T-helper 1 cell treated with Interleukin-12 subunit alpha and Interleukin-12 subunit beta and Interleukin-4 antibody, amounts not matched to agents 30 ng/mL and 1 ng/mL, for 36 hours (primary cell): Measurements from ENCODE around the gene LRP2BP. TPM values are rescaled to one million over a fixed set of nuclear protein-coding genes. Genes with fewer than 3 reads are reported as not detected.
"Not testable (repeated sequence)": the region's sequence is repeated elsewhere in the genome, so short reads cannot be mapped to it uniquely, and the experiment has no call there.

Experiments used
- intact Hi-C: fragments of 100-400 bp; cut with micrococcal nuclease; formaldehyde crosslinking; loops from one replicate; pipeline ENCODE4 v1.15.1; 2024
- total RNA-seq: library from RNA; stranded (reverse); gene quantifications from 2 replicates; pipeline ENCODE4 v1.2.3, GENCODE V29; 2022

The LRP2BP gene
- total RNA-seq, 1 donor from 2014 or later: 0.59 TPM

DNA sequence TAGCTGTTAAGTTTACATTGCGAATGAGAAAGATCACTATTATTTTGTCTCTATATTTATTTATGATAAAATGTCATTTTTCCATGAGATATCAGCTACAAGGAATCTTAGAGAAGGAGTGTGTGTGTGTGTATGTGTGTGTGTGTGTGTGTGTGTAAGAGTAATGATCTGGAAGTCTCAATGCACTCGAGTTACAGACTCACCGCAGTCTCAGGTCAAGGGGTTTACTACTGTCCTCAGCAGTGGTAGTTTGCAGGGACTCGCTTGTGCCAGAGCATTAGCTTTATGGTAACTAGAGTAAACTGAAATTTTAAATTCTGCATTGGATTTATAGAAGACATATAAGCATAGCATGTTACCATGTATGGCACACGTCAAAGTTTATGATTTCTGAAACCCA lies 30.8 kb downstream of the LRP2BP start:
- intact Hi-C loops: no loop called here

DNA sequence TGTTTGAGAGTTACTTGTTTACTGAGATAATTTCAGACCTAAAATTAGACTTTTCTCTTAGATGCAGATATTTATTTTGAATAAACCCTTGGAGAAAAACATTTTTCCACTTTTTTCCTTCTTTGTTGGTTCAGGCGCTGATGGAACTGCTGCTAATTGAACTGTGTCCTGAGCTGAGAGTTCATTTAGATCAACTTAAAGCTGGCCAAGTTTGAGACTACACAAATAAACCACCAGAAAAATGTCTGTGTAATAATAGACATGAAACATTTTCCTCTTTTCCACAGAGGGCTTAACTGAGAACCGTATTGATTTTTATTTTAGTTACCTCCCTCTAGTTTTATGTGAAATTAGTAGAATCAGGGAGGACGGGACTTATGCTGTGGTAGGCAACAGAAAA lies 32.5 kb downstream of the LRP2BP start:
- intact Hi-C loops: no loop called here

DNA sequence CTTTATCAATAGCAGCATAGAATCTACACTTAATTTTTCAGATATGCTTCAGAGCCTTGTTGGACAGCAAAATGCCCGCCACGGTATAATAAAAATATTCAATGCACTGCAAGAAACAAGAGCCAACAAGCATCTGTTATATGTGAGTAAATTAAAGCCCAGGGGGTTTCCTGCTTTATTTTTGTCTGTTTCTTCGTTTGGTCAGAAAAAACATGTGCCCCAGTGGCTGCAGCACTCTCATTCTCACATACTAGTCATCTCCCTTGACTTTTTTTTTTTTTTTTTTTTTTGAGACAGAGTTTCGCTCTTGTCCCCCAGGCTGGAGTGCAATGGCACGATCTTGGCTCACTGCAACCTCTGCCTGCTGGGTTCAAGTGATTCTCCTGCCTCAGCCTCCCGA lies 33.2 kb downstream of the LRP2BP start:
- intact Hi-C loops: not testable (repeated sequence)

DNA sequence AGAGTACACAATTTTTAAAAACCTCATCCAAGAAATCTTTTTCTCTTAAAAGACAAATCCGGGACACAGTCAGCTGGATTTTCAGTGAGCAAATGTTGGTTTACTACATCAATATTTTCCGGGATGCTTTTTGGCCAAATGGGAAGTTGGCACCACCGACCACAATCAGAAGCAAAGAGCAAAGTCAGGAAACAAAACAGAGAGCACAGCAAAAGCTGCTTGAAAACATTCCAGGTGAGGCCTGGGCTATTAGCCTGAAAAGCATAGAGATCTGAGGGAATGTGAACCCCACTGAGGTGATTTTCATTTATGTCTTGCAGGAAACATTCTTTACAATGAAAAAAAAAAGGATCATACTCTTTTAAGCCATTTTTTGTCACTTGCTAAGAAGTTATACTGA lies 33.9 kb downstream of the LRP2BP start:
- intact Hi-C loops: no loop called here

DNA sequence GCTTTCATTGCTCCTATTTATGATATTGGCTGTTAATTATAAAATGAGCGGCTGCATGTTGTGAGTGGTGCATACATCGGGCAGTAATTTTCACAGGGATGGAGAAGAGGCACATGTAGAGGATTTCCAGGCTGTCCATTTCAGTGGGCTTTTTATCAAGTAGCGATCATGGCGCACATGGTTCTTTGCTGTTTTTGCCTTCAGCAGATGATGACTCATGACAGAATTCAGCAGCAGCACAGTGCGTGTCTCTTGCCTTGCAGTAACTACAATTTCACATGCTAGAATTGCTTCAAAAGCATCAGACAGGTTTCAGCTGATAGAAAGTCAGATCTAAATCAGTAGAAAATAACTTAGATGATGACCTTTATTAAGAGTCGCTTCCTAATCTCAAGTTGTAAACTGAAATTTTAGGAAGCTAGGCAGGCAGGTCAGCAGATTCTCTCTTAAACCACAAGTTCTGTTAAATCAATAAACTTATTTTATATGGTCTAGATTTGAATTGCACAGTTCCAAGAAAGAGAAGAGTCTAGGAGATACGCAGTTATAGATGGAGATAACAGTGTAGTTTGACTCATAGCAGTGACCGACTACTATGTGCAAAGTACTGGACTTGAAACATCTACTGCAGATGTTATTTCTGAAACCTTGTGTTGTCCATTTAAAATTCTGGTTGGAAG lies 35.8 kb downstream of the LRP2BP start:
- intact Hi-C loops: no loop called here

DNA sequence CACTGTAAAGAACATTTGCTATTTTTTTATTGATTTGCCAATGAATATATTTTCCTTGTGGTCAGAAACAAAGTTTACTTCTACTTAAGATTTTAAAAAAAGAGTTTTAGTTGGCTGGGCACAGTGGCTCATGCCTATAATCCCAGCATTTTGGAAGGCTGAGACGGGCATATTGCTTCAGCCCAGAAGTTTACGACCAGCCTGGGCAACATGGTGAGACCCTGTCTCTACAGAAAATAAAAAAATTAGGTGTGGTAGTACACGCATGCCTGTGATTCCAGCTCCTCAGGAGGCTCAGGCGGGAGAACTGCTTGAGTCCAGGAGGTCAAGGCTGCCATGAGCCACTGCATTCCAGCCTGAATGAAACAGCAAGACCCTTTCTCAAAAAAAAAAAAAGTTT lies 36.8 kb downstream of the LRP2BP start:
- intact Hi-C loops: no loop called here

DNA sequence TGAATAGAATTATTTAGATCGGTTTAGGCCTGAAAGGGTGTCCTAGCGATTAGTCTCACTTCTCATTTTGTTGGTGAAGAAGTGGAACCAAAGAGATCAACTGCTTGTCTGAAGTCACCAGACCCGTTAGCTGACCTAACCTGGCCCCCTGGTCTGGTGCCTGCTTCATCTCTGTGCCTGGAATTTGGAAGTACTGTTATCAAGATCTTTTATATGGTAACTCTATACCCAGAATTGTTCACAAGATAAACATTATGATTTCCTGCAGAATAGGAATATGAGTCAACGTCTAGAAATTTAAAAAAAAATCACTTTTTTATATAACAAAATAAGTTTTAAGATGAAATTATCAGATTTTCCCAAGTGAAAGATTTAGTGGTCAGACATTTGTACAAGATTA lies 37.2 kb downstream of the LRP2BP start:
- intact Hi-C loops: no loop called here

DNA sequence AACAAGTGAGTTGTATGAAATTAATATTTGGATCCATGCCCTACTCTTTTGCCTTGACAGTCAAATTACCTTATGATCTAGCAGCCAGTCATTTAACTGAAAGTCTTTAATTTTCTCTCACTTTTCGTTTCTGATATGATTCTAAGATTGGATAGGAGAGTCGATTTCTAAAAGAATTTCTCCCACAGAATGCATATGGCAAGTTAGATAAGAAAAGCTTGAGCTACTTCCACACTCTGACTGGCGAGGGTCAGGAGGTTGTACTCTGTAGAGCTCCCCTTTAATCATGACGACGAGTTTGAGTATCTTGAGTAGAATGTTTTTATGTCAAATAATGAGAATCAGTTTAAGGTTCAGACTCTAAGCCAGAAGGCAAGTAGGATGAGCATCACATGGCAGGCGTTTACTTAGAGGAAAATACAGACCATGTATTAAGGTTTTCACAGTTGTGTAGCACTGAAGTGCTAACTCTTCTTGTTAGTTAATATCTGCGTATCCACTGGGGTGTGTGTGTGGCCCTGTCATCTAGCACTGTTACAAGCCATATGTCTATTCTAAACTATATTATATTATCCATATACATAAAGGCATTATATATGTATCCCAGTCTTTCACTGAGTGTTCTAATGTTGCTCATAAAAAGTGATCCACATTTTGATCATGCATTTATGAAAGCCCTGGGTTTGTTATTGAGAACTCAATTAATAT lies 37.8 kb downstream of the LRP2BP start:
- intact Hi-C loops: no loop called here

DNA sequence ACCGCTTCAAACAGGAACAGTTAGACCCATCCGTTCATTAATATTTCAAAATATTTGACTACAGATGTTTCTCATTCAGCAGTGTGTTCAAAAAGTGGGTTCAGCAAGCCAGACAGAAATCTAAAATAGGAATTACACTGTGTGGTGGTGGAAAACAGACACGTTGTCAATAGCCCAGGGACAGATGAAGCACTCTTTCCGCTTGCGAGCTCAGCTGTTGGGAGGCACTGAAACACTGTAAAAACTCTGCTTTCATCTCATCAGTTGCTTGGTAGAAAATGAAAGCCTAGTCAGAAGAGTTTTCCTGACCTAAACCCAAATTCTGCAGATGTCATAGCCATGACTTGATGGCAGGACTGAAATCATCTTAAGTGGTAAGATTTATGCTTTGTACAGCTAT lies 38.5 kb downstream of the LRP2BP start:
- intact Hi-C loops: no loop called here

DNA sequence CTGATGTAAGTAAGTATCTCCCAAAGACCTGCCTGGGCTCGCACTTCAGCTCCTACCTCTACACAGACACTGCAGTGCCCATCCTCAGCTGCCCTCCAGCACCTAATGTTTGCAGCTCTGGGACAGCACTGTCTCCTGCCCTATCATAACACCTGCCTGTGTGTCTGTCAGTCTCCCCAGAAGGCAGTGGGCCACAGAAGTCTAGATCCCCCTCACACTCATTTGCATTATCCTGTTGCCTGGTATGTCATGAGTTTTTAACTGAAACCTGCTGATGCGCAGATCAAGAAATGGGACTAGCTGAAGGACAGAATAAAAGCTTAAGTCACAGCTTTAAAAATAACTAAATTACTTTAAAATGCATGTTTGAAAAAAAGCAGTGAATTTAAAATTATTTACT lies 43.0 kb downstream of the LRP2BP start:
- intact Hi-C loops: no loop called here

DNA sequence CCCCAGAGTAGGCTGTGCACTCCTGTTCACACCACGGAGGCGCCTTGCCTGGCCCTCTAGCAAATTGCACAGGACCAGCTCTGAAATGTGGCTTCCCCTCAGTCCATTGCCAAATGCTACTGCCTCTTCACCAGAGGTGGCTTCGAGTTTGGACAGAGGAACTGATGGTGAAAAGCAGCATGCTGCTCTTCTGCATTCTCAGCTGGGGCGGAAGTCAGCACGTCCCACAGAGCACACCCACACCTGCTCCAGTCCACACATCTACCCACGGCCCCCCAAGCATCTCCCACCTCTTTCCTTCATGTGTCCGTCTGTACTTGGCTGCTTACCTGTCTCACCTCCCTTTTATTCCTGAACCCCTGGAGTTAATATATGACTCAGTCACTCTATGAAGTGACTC lies 43.5 kb downstream of the LRP2BP start:
- intact Hi-C loops: no loop called here

DNA sequence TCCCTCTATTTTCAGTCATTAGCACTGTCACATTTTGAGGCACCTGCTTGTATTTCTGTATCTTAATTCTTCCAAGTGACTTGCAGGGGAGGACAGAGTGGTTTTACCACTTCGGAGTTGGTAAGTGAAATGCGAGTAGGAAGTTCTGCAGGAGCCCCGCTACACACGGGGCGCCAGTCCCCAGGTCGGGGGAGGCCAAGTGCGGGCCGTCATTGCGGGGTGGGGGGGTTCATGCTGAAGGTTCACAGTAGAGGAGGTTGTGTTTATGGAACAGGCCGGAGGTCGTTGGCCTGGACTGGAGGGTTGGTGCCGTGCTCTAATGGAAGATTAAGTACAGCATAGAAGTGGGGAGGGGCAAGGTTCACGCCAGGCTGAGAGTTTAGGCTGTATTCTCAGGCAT lies 44.0 kb downstream of the LRP2BP start:
- intact Hi-C loops: no loop called here

DNA sequence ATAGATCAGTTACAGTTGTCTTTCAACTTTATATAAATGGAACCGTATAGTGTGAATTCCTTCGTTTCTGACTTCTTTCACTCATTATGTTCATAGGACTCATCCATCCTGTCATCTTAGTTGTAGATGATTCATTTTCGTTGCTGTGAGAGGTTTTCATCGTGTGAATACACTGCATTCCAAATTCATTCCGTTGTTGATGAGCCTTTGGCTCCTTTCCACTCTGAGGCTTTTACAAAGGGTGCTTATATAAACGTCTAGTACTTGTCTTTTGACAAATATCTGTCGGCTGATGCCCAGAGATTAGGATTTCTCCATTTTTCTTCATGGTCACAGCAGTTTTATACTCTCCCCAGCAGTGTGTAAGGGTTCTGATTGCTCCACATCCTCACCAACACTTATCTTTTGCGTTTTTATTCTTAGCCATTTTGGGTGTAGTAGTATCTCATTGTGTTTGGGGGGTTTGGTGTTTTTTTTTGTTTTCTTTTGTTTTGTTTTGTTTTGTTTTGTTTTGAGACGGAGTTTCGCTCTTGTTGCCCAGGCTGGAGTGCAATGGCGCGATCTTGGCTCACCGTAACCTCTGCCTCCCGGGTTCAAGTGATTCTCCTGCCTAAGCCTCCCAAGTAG lies 48.6 kb downstream of the LRP2BP start:
- intact Hi-C loops: no loop called here

DNA sequence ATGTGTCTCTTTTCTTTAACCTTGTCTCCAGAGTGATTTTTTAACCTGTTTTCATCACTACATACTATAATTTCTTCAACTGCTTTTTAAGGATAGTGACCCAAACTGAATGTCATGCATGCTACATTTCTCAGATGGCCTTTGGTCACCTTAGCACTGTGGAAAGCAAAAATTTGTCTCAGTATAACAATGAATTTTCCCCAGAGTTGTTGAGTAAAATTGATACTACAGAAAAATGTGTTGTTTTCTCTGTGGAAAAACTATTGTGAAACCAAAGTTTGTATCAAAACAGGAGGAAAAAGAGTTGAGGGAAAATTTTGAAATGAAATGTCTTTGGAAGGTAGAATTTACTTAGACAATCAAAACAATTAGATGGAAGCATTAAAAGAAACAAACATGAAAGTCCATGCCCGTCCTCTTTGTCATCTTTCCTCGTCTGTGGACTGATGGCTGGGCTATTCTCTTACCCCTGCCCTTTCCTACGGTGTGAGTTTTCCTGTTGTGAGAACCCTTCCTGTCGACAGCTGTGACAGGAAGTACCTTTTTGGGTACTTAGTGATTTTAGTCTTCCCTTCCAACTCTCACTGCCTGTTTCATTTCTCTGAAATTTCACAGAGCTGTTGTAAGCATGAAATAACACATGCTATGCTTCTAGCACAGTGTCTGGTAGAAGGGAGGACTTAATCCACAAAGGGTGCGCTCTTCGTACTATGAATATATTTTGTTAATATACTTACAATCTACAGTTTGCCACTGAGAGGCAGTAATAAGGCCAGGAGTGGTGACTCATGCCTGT lies 50.8 kb downstream of the LRP2BP start:
- intact Hi-C loops: loop anchor here (2.0 kb wide), 1 partner anchor 50 kb away; the partner anchor contains the start of gene LRP2BP

DNA sequence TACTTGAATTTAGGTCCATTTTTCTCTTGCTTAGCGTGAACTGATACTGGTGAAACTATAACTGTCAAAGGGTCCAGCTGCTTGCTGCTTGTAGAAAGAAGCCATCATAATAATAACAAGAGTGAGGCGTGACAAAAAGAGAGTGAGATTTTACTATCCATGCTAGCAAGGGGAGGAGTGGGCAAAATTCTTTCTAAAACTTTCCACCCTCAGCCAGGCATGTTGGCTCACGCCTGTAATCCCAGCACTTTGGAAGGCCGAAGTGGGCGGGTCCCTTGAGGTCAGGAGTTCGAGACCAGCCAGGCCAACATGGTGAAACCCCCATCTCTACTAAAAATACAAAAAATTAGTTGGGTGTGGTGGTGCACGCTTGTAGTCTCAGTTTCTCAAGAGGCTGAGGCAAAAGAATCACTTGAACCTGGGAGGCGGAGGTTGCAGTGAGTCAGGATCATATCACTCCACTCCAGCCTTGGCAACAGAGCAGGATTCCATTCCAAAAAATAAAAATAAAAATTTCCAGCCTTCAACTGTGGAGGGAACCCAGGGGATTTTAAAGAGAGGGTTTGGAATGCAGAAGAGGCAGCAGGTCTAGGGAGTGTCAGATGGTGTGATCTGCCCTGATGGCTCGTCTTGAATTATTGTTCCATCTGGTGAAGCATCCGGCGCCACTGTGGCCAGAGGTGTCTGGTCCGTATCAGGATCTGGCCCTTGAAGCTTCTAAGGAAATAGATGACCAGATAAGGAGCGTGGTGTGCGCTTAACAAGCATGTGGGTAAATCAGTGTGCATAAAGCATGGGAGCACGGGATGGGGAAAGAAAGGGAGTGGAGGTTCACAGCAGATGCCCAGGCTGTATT lies 51.8 kb downstream of the LRP2BP start:
- intact Hi-C loops: loop anchor here (2.0 kb wide), 1 partner anchor 51 kb away; the partner anchor contains the start of gene LRP2BP

DNA sequence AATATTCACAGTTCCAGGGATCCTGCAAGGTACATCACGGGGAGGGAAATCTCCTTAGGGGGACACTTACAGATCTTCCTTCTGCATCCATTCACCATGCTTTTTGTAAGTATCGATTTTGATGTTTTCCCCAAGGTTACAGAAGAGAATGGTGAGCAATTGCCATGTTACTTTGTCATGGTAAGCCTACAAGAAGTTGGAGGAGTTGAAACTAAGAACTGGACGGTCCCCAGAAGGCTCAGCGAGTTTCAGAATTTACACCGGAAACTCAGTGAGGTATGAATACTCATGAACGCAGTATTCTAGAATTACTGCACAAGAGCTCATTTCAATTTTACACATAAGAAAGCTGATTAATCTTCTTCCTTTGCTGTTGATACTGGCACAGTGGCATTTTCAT lies 53.9 kb downstream of the LRP2BP start:
- intact Hi-C loops: no loop called here

DNA sequence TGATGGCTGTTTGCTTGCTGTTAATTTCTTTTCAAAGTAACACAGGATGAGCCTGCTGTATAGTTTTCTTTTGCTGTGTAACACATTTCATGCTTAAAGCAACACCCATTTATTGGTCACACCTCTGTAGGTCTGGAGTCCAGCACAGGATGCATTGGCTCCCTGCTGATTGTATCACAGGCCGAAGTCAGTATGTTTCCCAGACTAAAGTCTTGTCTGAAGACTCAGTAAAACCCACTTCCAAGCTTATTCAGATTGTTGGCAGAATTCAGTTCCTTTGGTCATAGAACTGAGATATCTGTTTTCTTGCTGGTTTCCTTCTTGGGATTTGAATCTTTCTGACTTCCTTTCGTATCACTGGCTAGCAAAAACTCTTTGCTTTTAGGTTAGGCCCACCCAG lies 54.3 kb downstream of the LRP2BP start:
- intact Hi-C loops: no loop called here

DNA sequence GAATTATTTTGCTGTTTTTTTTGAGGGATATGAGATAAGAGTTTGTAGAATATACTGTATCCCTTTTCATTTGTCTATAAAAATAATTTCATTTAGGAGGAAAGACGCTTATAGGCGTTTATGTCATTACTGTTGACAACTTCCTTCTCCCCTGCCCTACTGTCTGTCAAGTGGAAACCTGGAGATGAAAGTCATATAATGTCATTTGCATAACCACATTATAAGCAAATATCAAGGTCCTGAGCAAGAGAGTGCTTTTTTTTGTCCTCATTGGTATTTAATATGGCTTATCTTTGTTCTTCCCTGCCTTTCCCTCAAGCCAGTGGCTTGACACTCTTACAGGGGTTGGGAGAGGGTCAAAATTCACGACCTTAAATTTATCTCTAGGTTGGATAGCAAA lies 55.8 kb downstream of the LRP2BP start:
- intact Hi-C loops: no loop called here

DNA sequence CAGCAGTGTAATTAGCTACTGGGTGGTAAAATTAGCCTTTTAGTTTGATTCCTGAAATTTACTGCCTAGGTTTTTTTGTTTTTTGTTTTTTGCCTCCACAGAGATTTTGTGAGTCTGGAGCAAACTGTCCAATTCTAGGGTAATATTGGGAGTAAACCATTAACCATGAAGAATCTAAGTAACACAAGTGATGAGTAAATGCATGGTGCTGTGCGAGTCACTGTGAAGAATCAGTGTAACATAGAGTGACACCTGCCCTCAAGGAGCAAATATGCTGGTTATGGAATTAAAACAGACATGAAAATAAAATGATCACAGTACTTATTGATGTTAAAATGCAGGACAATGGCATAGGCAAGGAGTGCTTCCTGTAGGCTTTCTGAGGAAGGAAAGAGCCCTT lies 60.1 kb downstream of the LRP2BP start:
- intact Hi-C loops: no loop called here

DNA sequence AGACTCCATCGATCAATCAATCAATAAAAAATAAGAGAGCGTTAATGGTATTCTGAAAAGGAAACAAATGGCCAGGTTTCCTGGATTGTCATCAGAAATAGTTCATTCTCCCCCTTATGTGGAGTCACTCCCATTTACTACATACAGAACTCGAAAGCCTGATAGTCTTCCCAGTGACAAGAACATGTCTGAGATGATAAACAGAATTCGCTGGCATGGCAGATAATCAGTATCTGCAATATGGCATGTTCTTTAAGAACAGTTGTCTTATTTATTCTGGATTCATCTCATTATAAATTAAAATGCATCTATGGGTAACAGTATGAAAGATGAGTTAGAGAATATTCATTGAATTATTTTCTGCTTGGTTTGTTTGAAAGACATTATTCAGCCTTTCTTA lies 61.4 kb downstream of the LRP2BP start:
- intact Hi-C loops: no loop called here
